ENCODE results near the gene AGFG2.

GRCh38 chr7:100583132-100584053 lies 44.4 kb downstream of the AGFG2 start:
- TF ChIP-seq CTCF (IDR thresholded peaks at IDR 0.05) = no peak
- no peak for TF ChIP-seq POLR2A (IDR thresholded peaks at IDR 0.05)
- peak in 1 of 2 donors; percentile 50 for TF ChIP-seq POLR2AphosphoS5 (IDR thresholded peaks at IDR 0.05; ENCODE audit: insufficient read depth in 1 of 2, low read depth in 1 of 2)
